ENCODE results near the gene DPEP3.

GRCh38 chr16:67975321-67976105 lies 4.8 kb downstream of the DPEP3 start:
- no peak for TF ChIP-seq CTCF (IDR thresholded peaks at IDR 0.05; ENCODE audit: poor library complexity, severe bottlenecking)
- no peak for TF ChIP-seq EZH2 (IDR thresholded peaks at IDR 0.05; ENCODE audit: borderline replicate concordance, insufficient read depth, low read length, poor library complexity, severe bottlenecking)
- TF ChIP-seq POLR2AphosphoS5 (IDR thresholded peaks at IDR 0.05): no peak
- no peak for TF ChIP-seq SMC3 (conservative IDR thresholded peaks at IDR 0.05; ENCODE audit: poor library complexity)
- no peak for TF ChIP-seq EP300 (conservative IDR thresholded peaks at IDR 0.05; ENCODE audit: poor library complexity, severe bottlenecking)
- no peak for TF ChIP-seq REST (IDR thresholded peaks at IDR 0.05; ENCODE audit: borderline replicate concordance)

Measured in neural cell (in vitro differentiated cells).